ENCODE data around the gene CDH23. TPM values are rescaled to one million over a fixed set of nuclear protein-coding genes. Genes with fewer than 3 reads are reported as not detected.

Gene CDH23
- total RNA-seq, 1 donor from 2014 or later, result not detected

- H3K36me3 ChIP-seq (ENCODE audit: control insufficient read depth, insufficient read depth, low read length), result no peaks in the 10 kb centered on the region
- no peak for DNase-seq (ENCODE audit: low read depth)
- no peak for FAIRE-seq
These were observed 23.0 kb downstream of the CDH23 start for GRCh38 chr10:71419750-71420149.

GRCh38 chr10:71421075-71421434 is 24.3 kb downstream of the CDH23 start:
- Histone ChIP-seq H3K27me3 (ENCODE audit: control insufficient read depth, insufficient read depth, low read length) (peaks cover 2% of the 10 kb centered on the region), H3K4me3 (ENCODE audit: low read depth, low read length) (no peak overlapping the region), H3K36me3 (ENCODE audit: control insufficient read depth, insufficient read depth, low read length) (no peaks in the 10 kb centered on the region)
- no peak for TF ChIP-seq CTCF (IDR thresholded peaks at IDR 0.05; ENCODE audit: insufficient read depth, low read length, severe bottlenecking)
- no peak for FAIRE-seq
- no peak for DNase-seq (ENCODE audit: low read depth)

More at GRCh38 chr10:71419750-71420149, 23.0 kb downstream of the CDH23 start:
- Histone ChIP-seq H3K4me3 (ENCODE audit: low read depth, low read length) (no peak overlapping the region), H3K27me3 (ENCODE audit: control insufficient read depth, insufficient read depth, low read length) (peaks cover 2% of the 10 kb centered on the region)
- TF ChIP-seq CTCF (IDR thresholded peaks at IDR 0.05; ENCODE audit: insufficient read depth, low read length, severe bottlenecking), result no peak

GRCh38 chr10:71423250-71423649 is 26.5 kb downstream of the CDH23 start:
- H3K36me3 ChIP-seq (ENCODE audit: control insufficient read depth, insufficient read depth, low read length), result no peaks in the 10 kb centered on the region
- TF ChIP-seq CTCF (IDR thresholded peaks at IDR 0.05; ENCODE audit: insufficient read depth, low read length, severe bottlenecking), result no peak
- FAIRE-seq, result no peak
- peaks cover 2% of the 10 kb centered on the region for H3K27me3 ChIP-seq (ENCODE audit: control insufficient read depth, insufficient read depth, low read length)
- no peak overlapping the region for H3K4me3 ChIP-seq (ENCODE audit: low read depth, low read length)
- no peak for DNase-seq (ENCODE audit: low read depth)

GRCh38 chr10:71423901-71424300 is 27.2 kb downstream of the CDH23 start:
- H3K36me3 ChIP-seq (ENCODE audit: control insufficient read depth, insufficient read depth, low read length), result no peaks in the 10 kb centered on the region
- TF ChIP-seq CTCF (IDR thresholded peaks at IDR 0.05; ENCODE audit: insufficient read depth, low read length, severe bottlenecking), result no peak
- no peak for DNase-seq (ENCODE audit: low read depth)
- FAIRE-seq, result no peak
- H3K27me3 ChIP-seq (ENCODE audit: control insufficient read depth, insufficient read depth, low read length), result peaks cover 2% of the 10 kb centered on the region
- H3K4me3 ChIP-seq (ENCODE audit: low read depth, low read length), result no peak overlapping the region

- FAIRE-seq (no peak), DNase-seq (ENCODE audit: low read depth) (no peak)
- Histone ChIP-seq H3K36me3 (ENCODE audit: control insufficient read depth, insufficient read depth, low read length) (no peaks in the 10 kb centered on the region), H3K4me3 (ENCODE audit: low read depth, low read length) (no peak overlapping the region), H3K27me3 (ENCODE audit: control insufficient read depth, insufficient read depth, low read length) (peaks cover 2% of the 10 kb centered on the region)
- no peak for TF ChIP-seq CTCF (IDR thresholded peaks at IDR 0.05; ENCODE audit: insufficient read depth, low read length, severe bottlenecking)
These were observed 27.9 kb downstream of the CDH23 start for GRCh38 chr10:71424496-71425194.

- no peaks in the 10 kb centered on the region for H3K27me3 ChIP-seq (ENCODE audit: control insufficient read depth, insufficient read depth, low read length)
- TF ChIP-seq CTCF (IDR thresholded peaks at IDR 0.05; ENCODE audit: insufficient read depth, low read length, severe bottlenecking), result no peak
- no peak for DNase-seq (ENCODE audit: low read depth)
- H3K4me3 ChIP-seq (ENCODE audit: low read depth, low read length), result no peak overlapping the region
- FAIRE-seq, result no peak
- H3K36me3 ChIP-seq (ENCODE audit: control insufficient read depth, insufficient read depth, low read length), result no peaks in the 10 kb centered on the region
These were observed 29.4 kb downstream of the CDH23 start for GRCh38 chr10:71426058-71426605.
